GM19043 (cell line): ENCODE results near the gene RXFP4.
"Not testable (repeated sequence)": the region's sequence is repeated elsewhere in the genome, so short reads cannot be mapped to it uniquely, and the experiment has no call there.

Experiments used
- ATAC-seq: cut with Tn5 transposase; IDR thresholded peaks from one replicate; pipeline ENCODE4 v1.9.1; 2021; ENCODE audit warnings: low read depth; ENCODE audit not compliant: unreplicated experiment

Gene RXFP4

GRCh38 chr1:155976913-155977689 is 35.7 kb downstream of the RXFP4 start:
- no peak for ATAC-seq

- no peak for ATAC-seq
These were observed 36.4 kb downstream of the RXFP4 start for GRCh38 chr1:155977690-155978324.

GRCh38 chr1:155978325-155978972 is 37.0 kb downstream of the RXFP4 start, which contains the start of gene ARHGEF2:
TSS of gene ARHGEF2 (minus strand) at chr1:155978547. CDS start at chr1:155978427, 120 bp downstream.
- ATAC-seq, result no peak

GRCh38 chr1:155978973-155979429 is 37.6 kb downstream of the RXFP4 start:
- ATAC-seq, result no peak

- ATAC-seq, result no peak
These were observed 38.3 kb downstream of the RXFP4 start for GRCh38 chr1:155979597-155980343.

GRCh38 chr1:155981266-155982088 is 40.0 kb downstream of the RXFP4 start:
- no peak for ATAC-seq

GRCh38 chr1:155982106-155982505 is 40.7 kb downstream of the RXFP4 start:
- ATAC-seq, result no peak

GRCh38 chr1:155983191-155984024 is 42.0 kb downstream of the RXFP4 start:
- ATAC-seq, result no peak

GRCh38 chr1:155984341-155984740 is 42.9 kb downstream of the RXFP4 start:
- ATAC-seq, result no peak

GRCh38 chr1:155984903-155985645 is 43.6 kb downstream of the RXFP4 start:
- ATAC-seq, result not testable (repeated sequence)

GRCh38 chr1:155989242-155990004 is 48.0 kb downstream of the RXFP4 start:
- ATAC-seq, result no peak

GRCh38 chr1:155990005-155990739 is 48.7 kb downstream of the RXFP4 start:
- ATAC-seq, result no peak
